Measurements from ENCODE around the gene CFAP299. TPM values are rescaled to one million over a fixed set of nuclear protein-coding genes. Genes with fewer than 3 reads are reported as not detected.

CFAP299 gene
- total and polyA plus RNA-seq, 9 of the 15 experiments (the other 6 are each of a cell fraction or from before 2014, with no cell fraction given), result 0.09 to 3.0 (median 0.76) TPM

GRCh38 chr4:80335554-80336358, at the start of gene CFAP299 (continued):
- TF ChIP-seq CAMTA2 (CRISPR knock-in tag; conservative IDR thresholded peaks at IDR 0.05) (no peak), PKNOX1 (IDR thresholded peaks at IDR 0.05) (peak; percentile 96), RFX5 (IDR thresholded peaks at IDR 0.05; ENCODE audit: low read depth, low read length) (no peak), ZNF444 (CRISPR knock-in tag; IDR thresholded peaks at IDR 0.05) (no peak), SREBF2 (CRISPR knock-in tag; IDR thresholded peaks at IDR 0.05) (no peak), BDP1 (IDR thresholded peaks at IDR 0.05; ENCODE audit: insufficient read depth, insufficient read length) (no peak), RCOR1 (IDR thresholded peaks at IDR 0.05; ENCODE audit: borderline replicate concordance in 1 of 2, low read depth in 2 of 2, low read length in 2 of 2) (0 out of 4 replicates have a peak, but pooled peaks of 1 of the 2 experiments have one; percentile 10), ZFP91 (CRISPR knock-in tag; IDR thresholded peaks at IDR 0.05) (no peak), TAF15 (IDR thresholded peaks at IDR 0.05; ENCODE audit: low read depth, low read length) (no peak), ESRRB (CRISPR knock-in tag; IDR thresholded peaks at IDR 0.05; ENCODE audit: borderline replicate concordance) (no peak), MCM7 (IDR thresholded peaks at IDR 0.05) (no peak), MTA1 (IDR thresholded peaks at IDR 0.05; ENCODE audit: borderline replicate concordance) (no peak), ZKSCAN8 (CRISPR knock-in tag; IDR thresholded peaks at IDR 0.05) (no peak), ZNF79 (CRISPR knock-in tag; IDR thresholded peaks at IDR 0.05; ENCODE audit: low read depth) (no peak), CHAMP1 (IDR thresholded peaks at IDR 0.05) (no peak; the same call in 1 of the 2 replicates), TEAD1 (CRISPR knock-in tag; IDR thresholded peaks at IDR 0.05) (peak in 1 of 2 experiments; percentile 21; a peak in 2 of 4 replicates), CBFA2T3 (IDR thresholded peaks at IDR 0.05) (no peak)
- TF ChIP-seq, protein P1, sequence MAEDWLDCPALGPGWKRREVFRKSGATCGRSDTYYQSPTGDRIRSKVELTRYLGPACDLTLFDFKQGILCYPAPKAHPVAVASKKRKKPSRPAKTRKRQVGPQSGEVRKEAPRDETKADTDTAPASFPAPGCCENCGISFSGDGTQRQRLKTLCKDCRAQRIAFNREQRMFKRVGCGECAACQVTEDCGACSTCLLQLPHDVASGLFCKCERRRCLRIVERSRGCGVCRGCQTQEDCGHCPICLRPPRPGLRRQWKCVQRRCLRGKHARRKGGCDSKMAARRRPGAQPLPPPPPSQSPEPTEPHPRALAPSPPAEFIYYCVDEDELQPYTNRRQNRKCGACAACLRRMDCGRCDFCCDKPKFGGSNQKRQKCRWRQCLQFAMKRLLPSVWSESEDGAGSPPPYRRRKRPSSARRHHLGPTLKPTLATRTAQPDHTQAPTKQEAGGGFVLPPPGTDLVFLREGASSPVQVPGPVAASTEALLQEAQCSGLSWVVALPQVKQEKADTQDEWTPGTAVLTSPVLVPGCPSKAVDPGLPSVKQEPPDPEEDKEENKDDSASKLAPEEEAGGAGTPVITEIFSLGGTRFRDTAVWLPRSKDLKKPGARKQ (CRISPR knock-in tag; IDR thresholded peaks at IDR 0.05), result no peak
- TF ChIP-seq, protein P2, sequence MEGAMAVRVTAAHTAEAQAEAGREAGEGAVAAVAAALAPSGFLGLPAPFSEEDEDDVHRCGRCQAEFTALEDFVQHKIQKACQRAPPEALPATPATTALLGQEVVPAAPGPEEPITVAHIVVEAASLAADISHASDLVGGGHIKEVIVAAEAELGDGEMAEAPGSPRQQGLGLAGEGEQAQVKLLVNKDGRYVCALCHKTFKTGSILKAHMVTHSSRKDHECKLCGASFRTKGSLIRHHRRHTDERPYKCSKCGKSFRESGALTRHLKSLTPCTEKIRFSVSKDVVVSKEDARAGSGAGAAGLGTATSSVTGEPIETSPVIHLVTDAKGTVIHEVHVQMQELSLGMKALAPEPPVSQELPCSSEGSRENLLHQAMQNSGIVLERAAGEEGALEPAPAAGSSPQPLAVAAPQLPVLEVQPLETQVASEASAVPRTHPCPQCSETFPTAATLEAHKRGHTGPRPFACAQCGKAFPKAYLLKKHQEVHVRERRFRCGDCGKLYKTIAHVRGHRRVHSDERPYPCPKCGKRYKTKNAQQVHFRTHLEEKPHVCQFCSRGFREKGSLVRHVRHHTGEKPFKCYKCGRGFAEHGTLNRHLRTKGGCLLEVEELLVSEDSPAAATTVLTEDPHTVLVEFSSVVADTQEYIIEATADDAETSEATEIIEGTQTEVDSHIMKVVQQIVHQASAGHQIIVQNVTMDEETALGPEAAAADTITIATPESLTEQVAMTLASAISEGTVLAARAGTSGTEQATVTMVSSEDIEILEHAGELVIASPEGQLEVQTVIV (CRISPR knock-in tag; IDR thresholded peaks at IDR 0.05; ENCODE audit: borderline replicate concordance), result no peak

All from K562 (cell line).